A549 (cell line): ENCODE data around the gene PIGP. TPM values are rescaled to one million over a fixed set of nuclear protein-coding genes. Genes with fewer than 3 reads are reported as not detected.

Source experiments
- ATAC-seq, 2 experiments: fragments of 200-7000 bp in 1 of 2; fragments of >200 bp in 1 of 2; cut with Nextera tagmentation in 1 of 2; cut with Tn5 transposase in 1 of 2; 3 replicates each; pipeline versions ENCODE4 v1.8.0 to v1.9.1; 2018 to 2020; ENCODE audit warnings: mild to moderate bottlenecking in 1 of 2, moderate library complexity in 1 of 2
- CTCF ChIA-PET: fragments of 300-600 bp; sonication (Branson Sonifier 250); formaldehyde crosslinking; extraction: SDS; loops from one replicate; lab custom pipeline; 2021; ENCODE audit warnings: antibody characterized with exemption, inconsistent platforms; lab: Yijun Ruan, JAX
- POLR2A ChIA-PET: fragments of 350-600 bp; formaldehyde crosslinking; extraction: SDS; loops from one replicate; lab custom pipeline; 2021; ENCODE audit warnings: antibody characterized with exemption, inconsistent platforms; lab: Yijun Ruan, JAX
- DNase-seq, 2 experiments: peaks; one replicate each; pipeline versions ENCODE4 v3.0.0 to v3.0.0-alpha.2; 2011 to 2016; ENCODE audit warnings: low read depth in 1 of 2, low spot score in 1 of 2
- FAIRE-seq: peaks from 2 replicates; lab custom pipeline; 2011; peaks lifted over from hg19 to GRCh38; lab: Jason Lieb, UNC
- H3K27ac ChIP-seq, 2 experiments: fragments of >200 bp; sonication (Bioruptor Twin); formaldehyde crosslinking; 3 replicates each; pipeline ENCODE4 v1.5.1; 2016 to 2017
- H3K4me1 ChIP-seq: fragments of >200 bp; sonication (Bioruptor Twin); formaldehyde crosslinking; 3 replicates; pipeline ENCODE4 v1.6.1; 2016
- H3K4me2 ChIP-seq: fragments of >200 bp; sonication (Bioruptor Twin); formaldehyde crosslinking; 3 replicates; pipeline ENCODE4 v1.6.1; 2016
- H3K4me3 ChIP-seq: fragments of >200 bp; sonication (Bioruptor Twin); formaldehyde crosslinking; 3 replicates; pipeline ENCODE4 v1.5.1; 2016
- H3K9me3 ChIP-seq: fragments of >200 bp; sonication (Bioruptor Twin); formaldehyde crosslinking; 3 replicates; pipeline ENCODE4 v1.6.1; 2016
- BHLHE40 ChIP-seq: IDR thresholded peaks from 2 replicates; pipeline ENCODE4 v1.6.1; 2012; ENCODE audit warnings: low read depth, low read length, inconsistent platforms
- CBX8 ChIP-seq: fragments of 200-600 bp; sonication (generic); IDR thresholded peaks from 2 replicates; pipeline ENCODE4 v1.6.1; 2016
- CEBPB ChIP-seq, 2 experiments: fragments of >200 bp in 1 of 2; sonication (Bioruptor Twin) in 1 of 2; formaldehyde crosslinking in 1 of 2; IDR thresholded peaks; 2 replicates each; pipeline ENCODE4 v1.6.1; 2012 to 2016
- CHD2 ChIP-seq: fragments of 150-350 bp; IDR thresholded peaks from 2 replicates; pipeline ENCODE4 v1.6.1; 2014; ENCODE audit warnings: low read length; ENCODE audit not compliant: partially characterized antibody
- CTCF ChIP-seq: fragments of >200 bp; sonication (Bioruptor Twin); formaldehyde crosslinking; IDR thresholded peaks from 3 replicates; pipeline ENCODE4 v1.5.1; 2016
- E2F6 ChIP-seq: IDR thresholded peaks from 2 replicates; pipeline ENCODE4 v1.6.1; 2012; ENCODE audit warnings: low read depth, borderline replicate concordance
- EHMT2 ChIP-seq: fragments of 200-600 bp; sonication (generic); IDR thresholded peaks from 2 replicates; pipeline ENCODE4 v1.6.1; 2016; ENCODE audit warnings: antibody characterized with exemption, low read depth, mild to moderate bottlenecking, moderate library complexity
- EP300 ChIP-seq, 2 experiments: fragments of >200 bp; sonication (Bioruptor Twin); formaldehyde crosslinking; IDR thresholded peaks; 2 replicates in 1 of 2; 3 replicates in 1 of 2; pipeline ENCODE4 v1.6.1; 2016 to 2017
- FOXS1 ChIP-seq: fragments of 250-450 bp; sonication (Bioruptor Pico); IDR thresholded peaks from 2 replicates; pipeline ENCODE4 v1.5.0; 2020; ENCODE audit warnings: mild to moderate bottlenecking, moderate library complexity
- GATA3 ChIP-seq: IDR thresholded peaks from 2 replicates; pipeline ENCODE4 v1.6.1; 2012; ENCODE audit warnings: borderline replicate concordance
- HEYL ChIP-seq: fragments of 250-450 bp; sonication (Bioruptor Pico); IDR thresholded peaks from 2 replicates; pipeline ENCODE4 v1.8.0; 2021; ENCODE audit warnings: mild to moderate bottlenecking, moderate library complexity
- HMGXB4 ChIP-seq: fragments of 250-450 bp; sonication (Bioruptor Pico); IDR thresholded peaks from 2 replicates; pipeline ENCODE4 v1.5.0; 2021; ENCODE audit warnings: mild to moderate bottlenecking, moderate library complexity, borderline replicate concordance
- HOXB5 ChIP-seq: fragments of 250-450 bp; sonication (Bioruptor Pico); IDR thresholded peaks from 2 replicates; pipeline ENCODE4 v1.5.0; 2020; ENCODE audit warnings: mild to moderate bottlenecking, moderate library complexity
- KDM5A ChIP-seq: fragments of 200-600 bp; sonication (generic); IDR thresholded peaks from 2 replicates; pipeline ENCODE4 v1.6.1; 2016; ENCODE audit warnings: antibody characterized with exemption, mild to moderate bottlenecking
- MAFK ChIP-seq: fragments of 450-650 bp; IDR thresholded peaks from 2 replicates; pipeline ENCODE4 v1.6.1; 2014; ENCODE audit not compliant: partially characterized antibody
- PHF8 ChIP-seq: fragments of 200-600 bp; sonication (generic); IDR thresholded peaks from 2 replicates; pipeline ENCODE4 v1.6.1; 2016; ENCODE audit warnings: low read depth, mild to moderate bottlenecking, antibody characterized with exemption, moderate library complexity, borderline replicate concordance
- ZC3H11A ChIP-seq: fragments of 450-650 bp; IDR thresholded peaks from 2 replicates; pipeline ENCODE4 v1.6.1; 2014; ENCODE audit warnings: antibody characterized with exemption, mild to moderate bottlenecking
- ZNF302 ChIP-seq: fragments of 250-450 bp; sonication (Bioruptor Pico); IDR thresholded peaks from 2 replicates; pipeline ENCODE4 v1.9.0; 2021; ENCODE audit warnings: inconsistent platforms, mild to moderate bottlenecking, moderate library complexity
- WGBS: methylation state at CpG from one replicate; pipeline ENCODE4 v1.1.6; 2017; ENCODE audit errors: missing lambda C conversion rate; 5-methylcytosine and 5-hydroxymethylcytosine counted together
- polyA plus RNA-seq, 4 experiments: library from polyadenylated mRNA; depleted of rRNA in 3 of 4; stranded (reverse); fragments of >200 nt; fragmentation: RNase III in 1 of 4; extraction: RNeasy Plus Mini Kit Qiagen cat#74134 plus additional on column Dnase treatment in 1 of 4; gene quantifications; 2 replicates in 3 of 4; 3 replicates in 1 of 4; pipeline ENCODE4 v1.2.3, GENCODE V29; 2011 to 2017

The PIGP gene
- polyA plus RNA-seq, 2 of the 4 experiments (the other 2 are of a cell fraction), result 14.8 to 49.5 TPM

- TF ChIP-seq HMGXB4 (CRISPR knock-in tag) (no peak), CBX8 (no peak), EHMT2 (no peak), HEYL (no peak)
Observed at GRCh38 chr21:37063433-37063832, 9.4 kb downstream of the PIGP start (continued).

DNA sequence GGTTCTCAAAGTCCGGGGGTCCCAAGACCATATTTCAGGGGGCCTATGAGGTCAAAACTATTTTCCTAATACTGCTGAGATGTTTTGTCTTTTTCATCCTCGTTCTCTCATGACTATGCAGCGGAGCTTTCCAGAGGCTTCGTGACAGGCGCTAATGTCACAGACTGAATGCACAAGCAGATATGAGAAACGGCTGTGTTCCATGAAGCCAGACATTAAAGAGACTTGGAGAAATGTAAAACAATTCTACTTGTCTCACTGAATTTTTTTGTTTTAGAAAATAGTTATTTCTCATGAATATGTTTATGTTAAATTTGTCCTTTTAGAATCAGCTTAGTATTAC is 10.3 kb downstream of the PIGP start:
- no peak for TF ChIP-seq MAFK
- no peak for TF ChIP-seq CHD2
- TF ChIP-seq EHMT2, result no peak
- no peak for TF ChIP-seq CEBPB (IDR thresholded peaks at IDR 0.05)
- no peak for TF ChIP-seq FOXS1 (CRISPR knock-in tag)
- no peak for TF ChIP-seq CTCF
- TF ChIP-seq EP300 (IDR thresholded peaks at IDR 0.05), result no peak
- no peak for TF ChIP-seq KDM5A
- no peak for TF ChIP-seq PHF8
- TF ChIP-seq GATA3, result no peak
- TF ChIP-seq ZC3H11A, result no peak
- TF ChIP-seq HOXB5 (CRISPR knock-in tag), result no peak
- no peak for TF ChIP-seq E2F6
- no peak for TF ChIP-seq BHLHE40
- no peak for TF ChIP-seq ZNF302
- no peak for TF ChIP-seq HEYL
- TF ChIP-seq, all 56 proteins: peak for 0
- Histone ChIP-seq H3K27ac (no peak overlapping the region), H3K4me2 (no peak overlapping the region), H3K4me3 (no peak overlapping the region), H3K9me3 (no peaks in the 10 kb centered on the region), H3K4me1 (peaks cover 22% of the 10 kb centered on the region)
- WGBS, result 89% methylated on average over 6 of the region's 6 CpGs
- ChIA-PET POLR2A (no interaction called here), CTCF (no interaction called here)
- no peak for FAIRE-seq
- DNase-seq, result no peak
- ATAC-seq, result no peak

DNA sequence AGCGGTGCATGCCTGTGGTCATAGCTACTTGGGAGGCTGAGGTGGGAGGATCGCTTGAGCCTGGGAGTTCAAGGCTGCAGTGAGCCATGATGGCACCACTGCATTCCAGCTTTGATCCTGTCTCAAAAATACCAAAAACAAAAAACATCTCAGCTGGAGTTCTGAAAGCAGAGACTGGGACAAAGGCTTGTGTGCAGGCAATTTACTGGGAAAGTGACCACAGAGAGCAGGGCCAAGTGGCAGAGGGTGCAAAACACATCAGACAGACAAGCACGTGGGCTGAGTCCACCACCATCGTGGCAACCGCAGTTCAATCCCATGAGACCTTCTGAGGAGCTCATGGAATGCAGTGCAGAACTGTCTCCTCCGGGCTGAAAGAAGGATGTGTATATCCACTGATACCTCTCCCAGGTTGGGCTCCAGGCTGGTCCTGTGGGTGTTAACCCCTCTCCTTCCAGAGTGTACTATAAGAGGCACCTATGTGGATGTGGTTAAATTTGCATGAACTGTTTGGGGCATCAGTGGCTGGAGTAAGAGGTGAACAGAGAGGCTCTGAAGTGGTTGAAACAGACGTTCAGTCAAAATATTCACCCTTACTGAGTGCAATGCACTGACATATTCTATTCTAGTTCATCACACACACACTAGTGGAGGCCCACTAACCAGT is 10.8 kb downstream of the PIGP start:
- Histone ChIP-seq H3K27ac (no peak overlapping the region; a peak in 1 of 6 replicates), H3K4me2 (no peak overlapping the region), H3K4me1 (peaks cover 22% of the 10 kb centered on the region), H3K9me3 (no peaks in the 10 kb centered on the region), H3K4me3 (no peak overlapping the region)
- WGBS, result 82% methylated on average over 7 of the region's 7 CpGs
- DNase-seq (no peak), FAIRE-seq (no peak), ATAC-seq (no peak)
- TF ChIP-seq HEYL, result no peak
- TF ChIP-seq PHF8, result no peak
- POLR2A ChIA-PET, result no interaction called here
- CTCF ChIA-PET, result interaction anchor here (0.6 kb wide), 1 partner anchor 71 kb away, joined by 3 read pairs; no protein-coding TSS in a partner anchor
